Neural crest cell (in vitro differentiated cells): ENCODE data around the gene MIDN. TPM values are rescaled to one million over a fixed set of nuclear protein-coding genes. Genes with fewer than 3 reads are reported as not detected.
A peak's percentile ranks its signal among the peaks of the same experiment; 100 is the strongest.

Experiments
- DNase-seq: peaks from one replicate; pipeline ENCODE4 v3.0.0; 2021; ENCODE audit warnings: low read depth, mixed read lengths, low spot score
- H3K27ac Mint-ChIP-seq: one replicate; pipeline ENCODE4 v1.8.0; 2021; ENCODE audit warnings: mild to moderate bottlenecking, mixed read lengths; ENCODE audit not compliant: unreplicated experiment
- H3K27me3 Mint-ChIP-seq: 2 replicates; pipeline ENCODE4 v1.8.0; 2021; ENCODE audit warnings: low read depth, mild to moderate bottlenecking, mixed read lengths
- H3K36me3 Mint-ChIP-seq: 2 replicates; pipeline ENCODE4 v1.8.0; 2021; ENCODE audit warnings: low read depth, mild to moderate bottlenecking, mixed read lengths
- H3K4me1 Mint-ChIP-seq: 2 replicates; pipeline ENCODE4 v1.8.0; 2021; ENCODE audit warnings: mixed read lengths
- H3K4me3 Mint-ChIP-seq: one replicate; pipeline ENCODE4 v1.8.0; 2021; ENCODE audit warnings: mild to moderate bottlenecking, mixed read lengths
- H3K9me3 Mint-ChIP-seq: 2 replicates; pipeline ENCODE4 v1.8.0; 2021; ENCODE audit warnings: mixed read lengths
- total RNA-seq: library from RNA; stranded (reverse); gene quantifications from 2 replicates; pipeline ENCODE4 v1.2.1, GENCODE V29; 2021
- TF ChIP-seq, protein P1 (sequence below): fragments of 200-600 bp; sonication (generic); conservative IDR thresholded peaks from 2 replicates; pipeline ENCODE4 v1.5.0; 2021; ENCODE audit warnings: antibody characterized with exemption, mild to moderate bottlenecking

The MIDN gene
- total RNA-seq, 1 donor from 2014 or later = 187 TPM

- H3K27me3 Mint-ChIP-seq = peaks cover 31% of the 10 kb centered on the region
- H3K4me1 Mint-ChIP-seq = peaks cover 73% of the 10 kb centered on the region
- TF ChIP-seq, protein P1, sequence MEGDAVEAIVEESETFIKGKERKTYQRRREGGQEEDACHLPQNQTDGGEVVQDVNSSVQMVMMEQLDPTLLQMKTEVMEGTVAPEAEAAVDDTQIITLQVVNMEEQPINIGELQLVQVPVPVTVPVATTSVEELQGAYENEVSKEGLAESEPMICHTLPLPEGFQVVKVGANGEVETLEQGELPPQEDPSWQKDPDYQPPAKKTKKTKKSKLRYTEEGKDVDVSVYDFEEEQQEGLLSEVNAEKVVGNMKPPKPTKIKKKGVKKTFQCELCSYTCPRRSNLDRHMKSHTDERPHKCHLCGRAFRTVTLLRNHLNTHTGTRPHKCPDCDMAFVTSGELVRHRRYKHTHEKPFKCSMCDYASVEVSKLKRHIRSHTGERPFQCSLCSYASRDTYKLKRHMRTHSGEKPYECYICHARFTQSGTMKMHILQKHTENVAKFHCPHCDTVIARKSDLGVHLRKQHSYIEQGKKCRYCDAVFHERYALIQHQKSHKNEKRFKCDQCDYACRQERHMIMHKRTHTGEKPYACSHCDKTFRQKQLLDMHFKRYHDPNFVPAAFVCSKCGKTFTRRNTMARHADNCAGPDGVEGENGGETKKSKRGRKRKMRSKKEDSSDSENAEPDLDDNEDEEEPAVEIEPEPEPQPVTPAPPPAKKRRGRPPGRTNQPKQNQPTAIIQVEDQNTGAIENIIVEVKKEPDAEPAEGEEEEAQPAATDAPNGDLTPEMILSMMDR = no peak
- H3K4me3 Mint-ChIP-seq = peak overlapping the region; percentile 91
- peak overlapping the region; percentile 98 for H3K27ac Mint-ChIP-seq
- H3K9me3 Mint-ChIP-seq = no peaks in the 10 kb centered on the region
- peak; percentile 82 for DNase-seq
- peaks cover 23% of the 10 kb centered on the region for H3K36me3 Mint-ChIP-seq
Observed at GRCh38 chr19:1269478-1270212, 21.3 kb downstream of the MIDN start.

DNA sequence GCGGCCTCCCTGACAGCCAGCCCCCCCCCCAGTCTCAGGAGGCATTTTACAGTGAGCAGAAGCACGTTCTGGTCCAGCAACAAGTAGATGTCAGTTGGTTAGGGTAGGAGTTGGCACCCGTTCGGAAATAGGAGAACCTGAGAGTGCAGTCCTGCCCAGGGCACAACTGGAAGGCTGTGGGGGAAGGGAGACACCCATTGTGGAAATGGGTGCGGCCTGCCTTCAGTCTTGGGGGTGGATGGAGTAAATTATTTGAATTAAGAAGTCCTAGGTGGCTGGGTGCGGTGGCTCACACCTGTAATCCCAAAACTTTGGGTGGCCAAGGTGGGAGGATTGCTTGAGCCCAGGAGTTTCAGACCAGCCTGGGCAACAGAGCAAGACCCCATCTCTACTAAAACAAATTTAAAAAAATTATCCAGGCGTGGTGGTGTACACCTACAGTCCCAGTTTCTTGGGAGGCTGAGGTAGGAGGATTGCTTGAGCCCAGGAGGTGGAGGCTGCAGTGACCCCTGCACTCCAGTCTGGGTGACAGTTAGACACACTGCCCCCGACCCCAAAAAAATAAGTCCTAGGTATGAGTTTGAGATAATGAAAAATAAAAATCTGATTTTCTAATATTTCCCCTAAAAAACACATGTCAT is 21.9 kb downstream of the MIDN start:
- peaks cover 27% of the 10 kb centered on the region for H3K27me3 Mint-ChIP-seq
- H3K36me3 Mint-ChIP-seq = peaks cover 23% of the 10 kb centered on the region
- TF ChIP-seq, protein P1 = no peak
- H3K9me3 Mint-ChIP-seq = no peaks in the 10 kb centered on the region
- peak overlapping the region; percentile 98 for H3K27ac Mint-ChIP-seq
- DNase-seq = no peak
- H3K4me3 Mint-ChIP-seq = peak overlapping the region; percentile 91
- peaks cover 67% of the 10 kb centered on the region for H3K4me1 Mint-ChIP-seq

- peaks cover 62% of the 10 kb centered on the region for H3K4me1 Mint-ChIP-seq
Observed at GRCh38 chr19:1270854-1271527, 22.6 kb downstream of the MIDN start.

DNA sequence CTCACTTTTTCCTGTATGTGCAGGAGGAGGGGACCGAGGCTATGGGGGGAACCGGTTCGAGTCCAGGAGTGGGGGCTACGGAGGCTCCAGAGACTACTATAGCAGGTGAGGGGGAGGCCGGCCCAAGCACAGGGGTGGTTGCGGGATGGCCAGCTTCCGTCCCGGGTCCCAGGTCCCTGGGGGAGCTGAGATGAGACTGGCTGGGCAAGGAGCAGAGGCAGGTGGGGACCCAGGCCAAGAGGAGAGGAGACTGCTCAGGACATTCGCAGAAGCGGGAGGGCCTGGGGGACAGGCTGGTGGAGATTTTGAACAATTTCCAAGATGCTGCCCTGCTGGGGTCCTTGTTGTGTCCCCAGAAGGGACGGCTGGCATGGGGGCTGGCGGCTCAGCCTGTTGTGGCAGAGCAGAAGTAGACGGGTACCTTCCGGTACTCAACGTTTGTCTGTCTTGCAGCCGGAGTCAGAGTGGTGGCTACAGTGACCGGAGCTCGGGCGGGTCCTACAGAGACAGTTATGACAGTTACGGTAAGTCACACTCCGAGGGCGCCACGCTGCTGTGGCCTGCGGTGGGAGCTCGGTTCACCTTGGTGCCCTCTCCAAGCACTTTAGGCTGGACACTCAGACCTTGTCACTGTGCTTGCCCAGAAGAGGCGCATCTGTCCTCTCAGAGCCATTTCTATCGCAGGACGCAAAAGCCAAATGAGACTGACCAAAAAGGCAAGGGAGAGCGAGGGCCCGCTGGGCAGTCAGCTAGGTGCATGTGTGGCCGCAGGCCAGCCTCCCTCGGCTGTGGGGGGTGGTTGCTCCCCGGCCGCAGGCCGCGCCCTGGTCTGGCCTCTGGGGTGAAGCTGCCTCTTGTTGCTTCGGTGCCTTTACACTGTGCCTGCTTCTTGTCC is 23.4 kb downstream of the MIDN start:
- H3K4me3 Mint-ChIP-seq = peak overlapping the region; percentile 91
- no peak overlapping the region for H3K27ac Mint-ChIP-seq
- peaks cover 28% of the 10 kb centered on the region for H3K27me3 Mint-ChIP-seq
- peaks cover 65% of the 10 kb centered on the region for H3K4me1 Mint-ChIP-seq
- peaks cover 23% of the 10 kb centered on the region for H3K36me3 Mint-ChIP-seq
- no peaks in the 10 kb centered on the region for H3K9me3 Mint-ChIP-seq
- DNase-seq = no peak
- TF ChIP-seq, protein P1 = no peak

More at GRCh38 chr19:1270854-1271527, 22.6 kb downstream of the MIDN start:
- Mint-ChIP-seq H3K27me3 (peaks cover 28% of the 10 kb centered on the region), H3K9me3 (no peaks in the 10 kb centered on the region), H3K36me3 (peaks cover 23% of the 10 kb centered on the region), H3K4me3 (peak overlapping the region; percentile 91), H3K27ac (peak overlapping the region; percentile 43)
- TF ChIP-seq, protein P1 = no peak
- DNase-seq = no peak
